Mesendoderm (in vitro differentiated cells): ENCODE data around the gene DAB2. TPM values are rescaled to one million over a fixed set of nuclear protein-coding genes. Genes with fewer than 3 reads are reported as not detected.

ENCODE experiments used
- DNase-seq: peaks from one replicate; pipeline ENCODE4 v3.0.0; 2013
- H2AK5ac ChIP-seq: 2 replicates; pipeline ENCODE4 v1.6.1; 2013; ENCODE audit warnings: low read length, inconsistent platforms
- H2BK120ac ChIP-seq: 2 replicates; pipeline ENCODE4 v1.6.1; 2013; ENCODE audit warnings: low read depth, mild to moderate bottlenecking, low read length, moderate library complexity, mixed read lengths
- H2BK15ac ChIP-seq: replicated peaks from 2 replicates; pipeline ENCODE4 v1.6.1; 2013; ENCODE audit warnings: low read depth, mild to moderate bottlenecking, moderate library complexity
- H2BK5ac ChIP-seq: 2 replicates; pipeline ENCODE4 v1.6.1; 2013; ENCODE audit warnings: low read length, inconsistent platforms
- H3K18ac ChIP-seq: 2 replicates; pipeline ENCODE4 v1.6.1; 2013; ENCODE audit warnings: mild to moderate bottlenecking, low read length, mixed read lengths
- H3K23ac ChIP-seq: one replicate; pipeline ENCODE4 v1.6.1; 2013; ENCODE audit warnings: low read length
- H3K27ac ChIP-seq: 2 replicates; pipeline ENCODE4 v1.5.1; 2013; ENCODE audit warnings: low read depth, mild to moderate bottlenecking, inconsistent platforms, low read length, moderate library complexity
- H3K27me3 ChIP-seq: 2 replicates; pipeline ENCODE4 v1.6.1; 2013; ENCODE audit warnings: low read length, control low read depth, mild to moderate bottlenecking, inconsistent platforms; ENCODE audit not compliant: insufficient read depth, poor library complexity
- H3K36me3 ChIP-seq: 2 replicates; pipeline ENCODE4 v1.6.1; 2013; ENCODE audit warnings: low read length, inconsistent platforms; ENCODE audit not compliant: control insufficient read depth, insufficient read depth
- H3K4ac ChIP-seq: one replicate; pipeline ENCODE4 v1.6.1; 2013; ENCODE audit warnings: low read depth, mild to moderate bottlenecking, low read length, moderate library complexity
- H3K4me1 ChIP-seq: 2 replicates; pipeline ENCODE4 v1.6.1; 2013; ENCODE audit warnings: low read depth, low read length, inconsistent platforms; ENCODE audit not compliant: control insufficient read depth
- H3K4me2 ChIP-seq: 2 replicates; pipeline ENCODE4 v1.6.1; 2013; ENCODE audit warnings: low read length
- H3K4me3 ChIP-seq: 2 replicates; pipeline ENCODE4 v1.5.1; 2013; ENCODE audit warnings: mild to moderate bottlenecking, low read length
- H3K56ac ChIP-seq: one replicate; pipeline ENCODE4 v1.6.1; 2013; ENCODE audit warnings: low read length
- H3K79me1 ChIP-seq: 2 replicates; pipeline ENCODE4 v1.6.1; 2013; ENCODE audit warnings: low read length, inconsistent platforms
- H3K79me2 ChIP-seq: 2 replicates; pipeline ENCODE4 v1.6.1; 2013; ENCODE audit warnings: mild to moderate bottlenecking, low read length; ENCODE audit not compliant: control insufficient read depth, insufficient read depth
- H3K9ac ChIP-seq: 2 replicates; pipeline ENCODE4 v1.6.1; 2013; ENCODE audit warnings: low read length, inconsistent platforms
- H4K5ac ChIP-seq: one replicate; pipeline ENCODE4 v1.6.1; 2013; ENCODE audit warnings: low read length
- H4K8ac ChIP-seq: one replicate; pipeline ENCODE4 v1.6.1; 2013; ENCODE audit warnings: low read depth, mild to moderate bottlenecking, control low read depth, low read length, moderate library complexity
- WGBS: extraction: QIAGEN DNeasy Blood & Tissue Kit; methylation state at CpG from one replicate; pipeline ENCODE4 v1.1.7; 2013; ENCODE audit warnings: low lambda C conversion rate, missing lambda C conversion rate; ENCODE audit not compliant: insufficient coverage; ENCODE audit errors: extremely low coverage; 5-methylcytosine and 5-hydroxymethylcytosine counted together
- polyA plus RNA-seq, 2 experiments: library from polyadenylated mRNA; stranded (reverse); fragments of 200-250 nt; gene quantifications; one replicate each; pipeline ENCODE4 v1.2.3, GENCODE V29; 2013

Gene DAB2
- 8.0 TPM for polyA plus RNA-seq (2013, experiment 1 of 2)
- 7.3 TPM for polyA plus RNA-seq (2013, experiment 2 of 2)

- H3K4me2 ChIP-seq, result peak within 1 kb of the TSS; percentile 64
- peak; percentile 98 for DNase-seq
- H3K23ac ChIP-seq, result no peak within 1 kb of the TSS
- no CpG with 5 or more reads among the region's 53 CpGs for WGBS
- peak within 1 kb of the TSS; percentile 45 for H3K4me3 ChIP-seq
- H3K79me2 ChIP-seq, result no peaks in the 10 kb centered on the region
- no peaks in the 10 kb centered on the region for H3K36me3 ChIP-seq
- peak within 1 kb of the TSS; percentile 73 for H3K9ac ChIP-seq
- no peak within 1 kb of the TSS for H2AK5ac ChIP-seq
- H4K8ac ChIP-seq, result no peak within 1 kb of the TSS
- H3K79me1 ChIP-seq, result no peaks in the 10 kb centered on the region
- H3K4ac ChIP-seq, result peak within 1 kb of the TSS; percentile 41
- H3K18ac ChIP-seq, result peak within 1 kb of the TSS; percentile 90
- no peaks in the 10 kb centered on the region for H3K27me3 ChIP-seq
- peak within 1 kb of the TSS; percentile 90 for H3K56ac ChIP-seq
- H3K4me1 ChIP-seq, result peaks cover 5% of the 10 kb centered on the region
- no peak within 1 kb of the TSS for H4K5ac ChIP-seq
- no peak within 1 kb of the TSS for H2BK15ac ChIP-seq
- peak within 1 kb of the TSS; percentile 79 for H3K27ac ChIP-seq
- H2BK120ac ChIP-seq, result no peak within 1 kb of the TSS
- H2BK5ac ChIP-seq, result no peak within 1 kb of the TSS
Observed at GRCh38 chr5:39424736-39425637, at the start of gene DAB2. Gene DAB2, minus strand, starts transcription at chr5:39424980. Its CDS starts 30,660 bp downstream, at chr5:39394320.

GRCh38 chr5:39473156-39473775 is 48.5 kb upstream of the DAB2 start:
- no peaks in the 10 kb centered on the region for H3K27me3 ChIP-seq
- no peak overlapping the region for H3K9ac ChIP-seq
- H3K4me3 ChIP-seq, result no peak overlapping the region
- no peak overlapping the region for H3K27ac ChIP-seq
- no CpG with 5 or more reads among the region's 3 CpGs for WGBS
- no peak overlapping the region for H2BK120ac ChIP-seq
- DNase-seq, result no peak
- H3K4me1 ChIP-seq, result no peaks in the 10 kb centered on the region
- H2BK5ac ChIP-seq, result no peak overlapping the region
- no peaks in the 10 kb centered on the region for H3K36me3 ChIP-seq
- H3K4ac ChIP-seq, result no peak overlapping the region
- H3K79me2 ChIP-seq, result no peaks in the 10 kb centered on the region
- no peak overlapping the region for H4K8ac ChIP-seq
- no peak overlapping the region for H3K56ac ChIP-seq
- no peaks in the 10 kb centered on the region for H3K79me1 ChIP-seq
- H3K4me2 ChIP-seq, result no peak overlapping the region
- H2AK5ac ChIP-seq, result no peak overlapping the region
- H3K23ac ChIP-seq, result no peak overlapping the region
- no peak overlapping the region for H3K18ac ChIP-seq
- no peak overlapping the region for H4K5ac ChIP-seq
- no peak overlapping the region for H2BK15ac ChIP-seq

GRCh38 chr5:39471836-39472508 is 47.2 kb upstream of the DAB2 start:
- H3K4me1 ChIP-seq, result no peaks in the 10 kb centered on the region
- H3K23ac ChIP-seq, result no peak overlapping the region
- no peak overlapping the region for H4K5ac ChIP-seq
- H3K4ac ChIP-seq, result no peak overlapping the region
- H3K27ac ChIP-seq, result no peak overlapping the region
- no peak overlapping the region for H3K56ac ChIP-seq
- H3K79me1 ChIP-seq, result no peaks in the 10 kb centered on the region
- no peak overlapping the region for H3K4me3 ChIP-seq
- no peaks in the 10 kb centered on the region for H3K79me2 ChIP-seq
- no peaks in the 10 kb centered on the region for H3K36me3 ChIP-seq
- no CpG with 5 or more reads among the region's 3 CpGs for WGBS
- no peak overlapping the region for H2AK5ac ChIP-seq
- H4K8ac ChIP-seq, result no peak overlapping the region
- H2BK15ac ChIP-seq, result no peak overlapping the region
- H3K27me3 ChIP-seq, result no peaks in the 10 kb centered on the region
- no peak overlapping the region for H2BK5ac ChIP-seq
- no peak overlapping the region for H2BK120ac ChIP-seq
- no peak for DNase-seq
- H3K18ac ChIP-seq, result no peak overlapping the region
- no peak overlapping the region for H3K4me2 ChIP-seq
- H3K9ac ChIP-seq, result no peak overlapping the region

- no peaks in the 10 kb centered on the region for H3K27me3 ChIP-seq
- no peak overlapping the region for H4K8ac ChIP-seq
- H3K79me2 ChIP-seq, result no peaks in the 10 kb centered on the region
- no peak overlapping the region for H3K4me3 ChIP-seq
- no peak overlapping the region for H3K4me2 ChIP-seq
- H3K36me3 ChIP-seq, result no peaks in the 10 kb centered on the region
- H4K5ac ChIP-seq, result no peak overlapping the region
- H3K4me1 ChIP-seq, result no peaks in the 10 kb centered on the region
- no peak overlapping the region for H3K56ac ChIP-seq
- no peak overlapping the region for H2AK5ac ChIP-seq
- H3K4ac ChIP-seq, result no peak overlapping the region
- H3K79me1 ChIP-seq, result no peaks in the 10 kb centered on the region
- H2BK5ac ChIP-seq, result no peak overlapping the region
- no peak overlapping the region for H3K27ac ChIP-seq
- no peak overlapping the region for H2BK120ac ChIP-seq
- no peak overlapping the region for H3K23ac ChIP-seq
- H2BK15ac ChIP-seq, result no peak overlapping the region
- no CpG with 5 or more reads among the region's 2 CpGs for WGBS
- DNase-seq, result no peak
- H3K9ac ChIP-seq, result no peak overlapping the region
- H3K18ac ChIP-seq, result no peak overlapping the region
Observed at GRCh38 chr5:39470811-39471210, 46.0 kb upstream of the DAB2 start.

GRCh38 chr5:39469777-39470415 is 45.1 kb upstream of the DAB2 start:
- Histone ChIP-seq H3K56ac (no peak overlapping the region), H2BK5ac (no peak overlapping the region), H3K4me1 (no peaks in the 10 kb centered on the region), H3K79me2 (no peaks in the 10 kb centered on the region), H3K27ac (no peak overlapping the region), H4K8ac (no peak overlapping the region), H3K79me1 (no peaks in the 10 kb centered on the region), H3K27me3 (no peaks in the 10 kb centered on the region), H3K36me3 (no peaks in the 10 kb centered on the region), H3K4me2 (no peak overlapping the region), H2AK5ac (no peak overlapping the region), H2BK15ac (no peak overlapping the region), H3K9ac (no peak overlapping the region), H3K18ac (no peak overlapping the region), H2BK120ac (no peak overlapping the region), H4K5ac (no peak overlapping the region), H3K23ac (no peak overlapping the region), H3K4ac (no peak overlapping the region), H3K4me3 (no peak overlapping the region)
- DNase-seq, result no peak
- no CpG with 5 or more reads among the region's 6 CpGs for WGBS
